Measurements from ENCODE around the gene MYD88. TPM values are rescaled to one million over a fixed set of nuclear protein-coding genes. Genes with fewer than 3 reads are reported as not detected.

The MYD88 gene
- total and polyA plus RNA-seq, 9 of the 15 experiments (the other 6 are each of a cell fraction or from before 2014, with no cell fraction given): 3.2 to 47.3 (median 27.6) TPM

DNA sequence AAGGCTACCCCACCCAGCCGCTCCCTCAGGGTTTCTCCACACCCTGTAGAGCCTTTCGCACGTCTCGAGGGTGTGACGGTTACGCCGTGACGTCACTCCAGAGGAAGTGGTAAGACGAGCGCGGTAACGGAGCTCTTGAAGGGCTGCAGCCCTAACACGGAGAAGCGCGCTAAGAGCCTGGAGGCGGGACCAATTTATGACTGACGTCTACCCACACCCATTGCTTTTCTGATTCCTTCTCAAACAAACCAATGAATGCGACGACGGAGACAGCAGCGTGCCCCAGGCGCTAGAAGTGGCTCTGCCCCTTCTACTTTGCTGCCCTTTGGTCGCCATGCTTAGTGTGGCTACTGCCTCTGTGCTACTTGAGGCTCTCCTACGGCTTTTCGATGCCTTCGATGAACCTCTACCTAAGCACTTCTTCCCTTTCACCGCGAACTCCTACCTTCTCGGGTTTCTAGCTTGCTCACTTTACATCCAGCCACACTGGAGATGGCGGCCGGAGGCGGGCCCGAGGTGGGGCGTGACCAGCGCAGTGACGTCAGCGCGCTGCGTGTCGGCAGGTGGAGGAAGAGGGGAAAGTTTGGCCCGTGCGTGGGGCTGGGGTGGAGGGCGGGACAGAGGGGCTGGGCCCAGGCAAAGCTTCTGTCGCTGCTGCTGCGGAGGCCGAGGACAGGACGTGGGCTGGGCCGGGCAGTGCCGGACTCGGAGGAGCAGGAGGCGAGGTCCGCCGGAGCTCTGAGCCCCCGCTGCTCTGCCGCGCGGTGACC, 26.7 kb downstream of the MYD88 start, which contains the start of gene OXSR1 (continued):
- TF ChIP-seq, protein P1, sequence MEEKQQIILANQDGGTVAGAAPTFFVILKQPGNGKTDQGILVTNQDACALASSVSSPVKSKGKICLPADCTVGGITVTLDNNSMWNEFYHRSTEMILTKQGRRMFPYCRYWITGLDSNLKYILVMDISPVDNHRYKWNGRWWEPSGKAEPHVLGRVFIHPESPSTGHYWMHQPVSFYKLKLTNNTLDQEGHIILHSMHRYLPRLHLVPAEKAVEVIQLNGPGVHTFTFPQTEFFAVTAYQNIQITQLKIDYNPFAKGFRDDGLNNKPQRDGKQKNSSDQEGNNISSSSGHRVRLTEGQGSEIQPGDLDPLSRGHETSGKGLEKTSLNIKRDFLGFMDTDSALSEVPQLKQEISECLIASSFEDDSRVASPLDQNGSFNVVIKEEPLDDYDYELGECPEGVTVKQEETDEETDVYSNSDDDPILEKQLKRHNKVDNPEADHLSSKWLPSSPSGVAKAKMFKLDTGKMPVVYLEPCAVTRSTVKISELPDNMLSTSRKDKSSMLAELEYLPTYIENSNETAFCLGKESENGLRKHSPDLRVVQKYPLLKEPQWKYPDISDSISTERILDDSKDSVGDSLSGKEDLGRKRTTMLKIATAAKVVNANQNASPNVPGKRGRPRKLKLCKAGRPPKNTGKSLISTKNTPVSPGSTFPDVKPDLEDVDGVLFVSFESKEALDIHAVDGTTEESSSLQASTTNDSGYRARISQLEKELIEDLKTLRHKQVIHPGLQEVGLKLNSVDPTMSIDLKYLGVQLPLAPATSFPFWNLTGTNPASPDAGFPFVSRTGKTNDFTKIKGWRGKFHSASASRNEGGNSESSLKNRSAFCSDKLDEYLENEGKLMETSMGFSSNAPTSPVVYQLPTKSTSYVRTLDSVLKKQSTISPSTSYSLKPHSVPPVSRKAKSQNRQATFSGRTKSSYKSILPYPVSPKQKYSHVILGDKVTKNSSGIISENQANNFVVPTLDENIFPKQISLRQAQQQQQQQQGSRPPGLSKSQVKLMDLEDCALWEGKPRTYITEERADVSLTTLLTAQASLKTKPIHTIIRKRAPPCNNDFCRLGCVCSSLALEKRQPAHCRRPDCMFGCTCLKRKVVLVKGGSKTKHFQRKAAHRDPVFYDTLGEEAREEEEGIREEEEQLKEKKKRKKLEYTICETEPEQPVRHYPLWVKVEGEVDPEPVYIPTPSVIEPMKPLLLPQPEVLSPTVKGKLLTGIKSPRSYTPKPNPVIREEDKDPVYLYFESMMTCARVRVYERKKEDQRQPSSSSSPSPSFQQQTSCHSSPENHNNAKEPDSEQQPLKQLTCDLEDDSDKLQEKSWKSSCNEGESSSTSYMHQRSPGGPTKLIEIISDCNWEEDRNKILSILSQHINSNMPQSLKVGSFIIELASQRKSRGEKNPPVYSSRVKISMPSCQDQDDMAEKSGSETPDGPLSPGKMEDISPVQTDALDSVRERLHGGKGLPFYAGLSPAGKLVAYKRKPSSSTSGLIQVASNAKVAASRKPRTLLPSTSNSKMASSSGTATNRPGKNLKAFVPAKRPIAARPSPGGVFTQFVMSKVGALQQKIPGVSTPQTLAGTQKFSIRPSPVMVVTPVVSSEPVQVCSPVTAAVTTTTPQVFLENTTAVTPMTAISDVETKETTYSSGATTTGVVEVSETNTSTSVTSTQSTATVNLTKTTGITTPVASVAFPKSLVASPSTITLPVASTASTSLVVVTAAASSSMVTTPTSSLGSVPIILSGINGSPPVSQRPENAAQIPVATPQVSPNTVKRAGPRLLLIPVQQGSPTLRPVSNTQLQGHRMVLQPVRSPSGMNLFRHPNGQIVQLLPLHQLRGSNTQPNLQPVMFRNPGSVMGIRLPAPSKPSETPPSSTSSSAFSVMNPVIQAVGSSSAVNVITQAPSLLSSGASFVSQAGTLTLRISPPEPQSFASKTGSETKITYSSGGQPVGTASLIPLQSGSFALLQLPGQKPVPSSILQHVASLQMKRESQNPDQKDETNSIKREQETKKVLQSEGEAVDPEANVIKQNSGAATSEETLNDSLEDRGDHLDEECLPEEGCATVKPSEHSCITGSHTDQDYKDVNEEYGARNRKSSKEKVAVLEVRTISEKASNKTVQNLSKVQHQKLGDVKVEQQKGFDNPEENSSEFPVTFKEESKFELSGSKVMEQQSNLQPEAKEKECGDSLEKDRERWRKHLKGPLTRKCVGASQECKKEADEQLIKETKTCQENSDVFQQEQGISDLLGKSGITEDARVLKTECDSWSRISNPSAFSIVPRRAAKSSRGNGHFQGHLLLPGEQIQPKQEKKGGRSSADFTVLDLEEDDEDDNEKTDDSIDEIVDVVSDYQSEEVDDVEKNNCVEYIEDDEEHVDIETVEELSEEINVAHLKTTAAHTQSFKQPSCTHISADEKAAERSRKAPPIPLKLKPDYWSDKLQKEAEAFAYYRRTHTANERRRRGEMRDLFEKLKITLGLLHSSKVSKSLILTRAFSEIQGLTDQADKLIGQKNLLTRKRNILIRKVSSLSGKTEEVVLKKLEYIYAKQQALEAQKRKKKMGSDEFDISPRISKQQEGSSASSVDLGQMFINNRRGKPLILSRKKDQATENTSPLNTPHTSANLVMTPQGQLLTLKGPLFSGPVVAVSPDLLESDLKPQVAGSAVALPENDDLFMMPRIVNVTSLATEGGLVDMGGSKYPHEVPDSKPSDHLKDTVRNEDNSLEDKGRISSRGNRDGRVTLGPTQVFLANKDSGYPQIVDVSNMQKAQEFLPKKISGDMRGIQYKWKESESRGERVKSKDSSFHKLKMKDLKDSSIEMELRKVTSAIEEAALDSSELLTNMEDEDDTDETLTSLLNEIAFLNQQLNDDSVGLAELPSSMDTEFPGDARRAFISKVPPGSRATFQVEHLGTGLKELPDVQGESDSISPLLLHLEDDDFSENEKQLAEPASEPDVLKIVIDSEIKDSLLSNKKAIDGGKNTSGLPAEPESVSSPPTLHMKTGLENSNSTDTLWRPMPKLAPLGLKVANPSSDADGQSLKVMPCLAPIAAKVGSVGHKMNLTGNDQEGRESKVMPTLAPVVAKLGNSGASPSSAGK (IDR thresholded peaks at IDR 0.05): peak; percentile 84
- TF ChIP-seq CEBPB (tag; IDR thresholded peaks at IDR 0.05) (peak; percentile 71), RBM17 (IDR thresholded peaks at IDR 0.05; ENCODE audit: borderline replicate concordance, low read depth, low read length) (no peak), ZNF445 (CRISPR knock-in tag; IDR thresholded peaks at IDR 0.05; ENCODE audit: low read depth) (no peak), FUS (optimal IDR thresholded peaks at IDR 0.05; ENCODE audit: low read depth, low read length) (no peak), ZNF184 (CRISPR knock-in tag; IDR thresholded peaks at IDR 0.05) (no peak), GATAD2A (IDR thresholded peaks at IDR 0.05) (no peak), MYBL2 (IDR thresholded peaks at IDR 0.05; ENCODE audit: low read depth) (peak; percentile 79), MYBL2 (CRISPR knock-in tag; IDR thresholded peaks at IDR 0.05; ENCODE audit: borderline replicate concordance) (no peak), EP300 (IDR thresholded peaks at IDR 0.05; ENCODE audit: low read length) (peak; percentile 61; the same call in 1 of the 2 replicates), PTRF (tag; IDR thresholded peaks at IDR 0.05) (no peak), THRAP3 (IDR thresholded peaks at IDR 0.05; ENCODE audit: borderline replicate concordance) (no peak), MCM5 (IDR thresholded peaks at IDR 0.05; ENCODE audit: low read depth) (no peak)
- TF ChIP-seq, protein P2, sequence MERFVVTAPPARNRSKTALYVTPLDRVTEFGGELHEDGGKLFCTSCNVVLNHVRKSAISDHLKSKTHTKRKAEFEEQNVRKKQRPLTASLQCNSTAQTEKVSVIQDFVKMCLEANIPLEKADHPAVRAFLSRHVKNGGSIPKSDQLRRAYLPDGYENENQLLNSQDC (CRISPR knock-in tag; IDR thresholded peaks at IDR 0.05): 0 out of 2 replicates have a peak, but pooled peaks have one; percentile 40
- TF ChIP-seq, protein P3, sequence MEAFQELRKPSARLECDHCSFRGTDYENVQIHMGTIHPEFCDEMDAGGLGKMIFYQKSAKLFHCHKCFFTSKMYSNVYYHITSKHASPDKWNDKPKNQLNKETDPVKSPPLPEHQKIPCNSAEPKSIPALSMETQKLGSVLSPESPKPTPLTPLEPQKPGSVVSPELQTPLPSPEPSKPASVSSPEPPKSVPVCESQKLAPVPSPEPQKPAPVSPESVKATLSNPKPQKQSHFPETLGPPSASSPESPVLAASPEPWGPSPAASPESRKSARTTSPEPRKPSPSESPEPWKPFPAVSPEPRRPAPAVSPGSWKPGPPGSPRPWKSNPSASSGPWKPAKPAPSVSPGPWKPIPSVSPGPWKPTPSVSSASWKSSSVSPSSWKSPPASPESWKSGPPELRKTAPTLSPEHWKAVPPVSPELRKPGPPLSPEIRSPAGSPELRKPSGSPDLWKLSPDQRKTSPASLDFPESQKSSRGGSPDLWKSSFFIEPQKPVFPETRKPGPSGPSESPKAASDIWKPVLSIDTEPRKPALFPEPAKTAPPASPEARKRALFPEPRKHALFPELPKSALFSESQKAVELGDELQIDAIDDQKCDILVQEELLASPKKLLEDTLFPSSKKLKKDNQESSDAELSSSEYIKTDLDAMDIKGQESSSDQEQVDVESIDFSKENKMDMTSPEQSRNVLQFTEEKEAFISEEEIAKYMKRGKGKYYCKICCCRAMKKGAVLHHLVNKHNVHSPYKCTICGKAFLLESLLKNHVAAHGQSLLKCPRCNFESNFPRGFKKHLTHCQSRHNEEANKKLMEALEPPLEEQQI (IDR thresholded peaks at IDR 0.05): no peak
